HG03432 (cell line): ENCODE data around the gene ESYT2.
A peak's percentile ranks its signal among the peaks of the same experiment; 100 is the strongest.
"Not testable (repeated sequence)": the region's sequence is repeated elsewhere in the genome, so short reads cannot be mapped to it uniquely, and the experiment has no call there.

Experiments used
- ATAC-seq: cut with Tn5 transposase; IDR thresholded peaks from one replicate; pipeline ENCODE4 v1.9.1; 2021; ENCODE audit warnings: mild to moderate bottlenecking, moderate library complexity; ENCODE audit not compliant: unreplicated experiment

ESYT2 gene

DNA sequence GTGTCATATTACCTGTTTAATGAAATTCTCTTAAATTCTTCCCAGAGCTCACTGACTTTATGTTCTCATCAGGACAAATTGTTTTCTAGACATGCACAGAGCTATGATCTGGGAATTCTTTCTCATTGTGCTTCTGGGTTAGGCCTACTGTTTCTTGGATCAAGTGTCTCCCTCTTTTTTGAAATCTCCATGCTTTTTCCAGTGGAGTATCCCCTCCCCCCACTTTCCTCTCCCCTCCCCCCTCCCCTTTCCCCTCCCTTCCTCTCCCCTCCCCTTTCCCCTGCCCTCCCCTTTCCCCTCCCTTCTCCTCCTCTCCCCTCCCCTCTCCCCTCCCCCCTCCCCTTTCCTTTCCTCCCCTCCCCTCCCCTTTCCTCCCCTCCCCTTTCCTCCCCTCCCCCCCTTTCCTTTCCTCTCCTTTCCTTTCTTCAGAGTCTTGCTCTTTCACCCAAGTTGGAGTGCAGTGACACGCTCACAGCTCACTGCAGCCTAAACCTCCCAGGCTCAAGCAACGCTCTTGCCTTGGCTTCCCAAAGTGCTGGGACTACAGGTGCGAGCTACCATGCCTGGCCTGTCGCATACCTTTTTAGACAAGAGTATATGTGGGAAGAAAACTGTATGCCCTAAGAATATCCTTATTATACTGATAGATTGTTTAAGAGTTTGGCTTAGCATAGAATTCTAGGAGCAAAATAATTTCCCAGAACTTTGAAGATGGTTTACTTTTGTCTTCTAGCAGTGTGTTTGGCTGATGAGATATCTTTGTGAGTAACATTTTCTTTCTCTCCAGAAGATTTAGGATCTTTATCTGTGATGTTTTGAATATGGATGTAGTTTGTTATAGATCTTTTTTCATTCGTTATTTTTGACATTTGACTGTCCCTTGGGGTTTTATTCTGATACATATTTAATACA lies 29.5 kb upstream of the ESYT2 start:
- no peak for ATAC-seq

DNA sequence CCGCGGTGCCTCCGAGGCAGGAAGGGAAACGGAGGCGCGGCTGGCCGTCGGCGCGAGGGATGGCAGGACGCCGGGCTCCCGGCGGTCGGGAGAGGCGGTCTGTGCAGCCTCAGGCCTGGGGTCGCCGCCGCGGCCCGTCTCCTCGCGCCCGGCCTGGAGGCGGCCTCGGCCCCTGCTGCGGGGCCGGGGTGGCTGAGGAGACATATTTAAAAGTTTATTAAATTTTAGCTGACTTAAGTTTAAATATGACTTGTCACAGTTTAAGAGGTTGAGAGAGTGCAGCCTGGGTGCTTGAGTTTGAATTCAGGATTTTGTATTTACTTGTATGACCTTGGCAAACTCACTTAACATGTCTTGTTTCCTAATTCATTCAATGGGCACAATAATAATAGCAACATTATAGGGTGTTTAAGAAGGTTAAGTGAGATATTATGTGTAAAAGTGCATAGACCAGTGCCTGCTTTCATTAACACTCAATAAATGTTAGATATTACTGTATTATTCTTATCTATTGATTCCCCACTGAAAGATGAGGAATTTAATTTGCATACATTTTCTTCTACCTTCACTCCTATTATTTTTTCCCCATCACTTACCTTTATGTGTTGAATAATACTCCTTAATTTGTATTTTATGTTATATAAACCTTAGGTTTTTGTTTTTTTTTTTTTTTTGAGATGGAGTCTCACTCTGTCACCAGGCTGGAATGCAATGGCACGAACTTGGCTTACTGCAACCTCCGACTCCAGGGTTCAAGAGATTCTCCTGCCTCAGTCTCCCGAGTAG lies 27.8 kb upstream of the ESYT2 start:
- ATAC-seq = peak; percentile 38

DNA sequence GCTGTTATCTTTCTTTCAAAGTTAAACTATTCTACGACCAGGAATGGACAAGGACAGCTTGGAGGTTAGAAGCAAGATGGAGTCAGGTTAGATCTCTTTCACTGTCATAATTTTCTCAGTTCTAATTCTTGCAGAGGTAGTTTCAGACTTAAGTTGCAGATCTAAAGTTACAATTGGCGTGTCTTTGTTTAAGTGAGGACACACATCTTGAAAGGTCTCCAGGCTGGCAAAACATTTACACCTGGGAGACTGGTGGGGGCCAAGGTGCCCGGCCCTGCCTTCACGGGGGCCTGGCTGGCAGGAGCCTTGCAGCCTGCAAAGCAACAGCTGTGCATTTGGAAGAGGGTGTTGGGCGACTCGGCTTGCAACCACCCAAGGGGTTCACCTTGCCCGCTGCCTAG lies 25.4 kb upstream of the ESYT2 start:
- ATAC-seq = no peak

DNA sequence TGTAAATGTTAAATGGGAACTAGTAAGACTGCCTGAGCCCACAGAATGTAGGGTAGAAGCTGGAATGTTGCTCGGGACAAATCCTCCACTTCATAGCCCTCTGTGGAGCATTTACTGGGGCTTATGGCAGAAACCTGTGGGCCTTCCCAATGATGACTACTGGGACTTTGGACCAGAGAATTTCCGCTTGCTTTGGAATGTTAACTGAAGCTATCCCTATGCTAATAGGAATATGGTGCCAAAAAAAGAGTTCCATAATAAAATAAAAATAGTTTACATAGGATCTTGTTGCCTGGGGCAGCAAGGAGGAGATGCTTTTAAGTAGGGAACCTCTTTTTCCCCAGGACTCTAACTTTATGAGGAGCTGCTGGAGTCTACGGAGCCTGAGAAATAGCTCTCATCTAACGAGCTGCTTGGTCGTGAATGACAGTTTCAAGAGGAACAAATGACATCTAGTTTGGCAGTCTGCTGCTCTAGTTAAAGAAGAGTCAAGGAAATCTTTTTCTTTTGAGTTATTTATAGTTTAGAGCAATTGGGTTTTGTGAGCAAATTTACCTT lies 21.3 kb upstream of the ESYT2 start:
- no peak for ATAC-seq

DNA sequence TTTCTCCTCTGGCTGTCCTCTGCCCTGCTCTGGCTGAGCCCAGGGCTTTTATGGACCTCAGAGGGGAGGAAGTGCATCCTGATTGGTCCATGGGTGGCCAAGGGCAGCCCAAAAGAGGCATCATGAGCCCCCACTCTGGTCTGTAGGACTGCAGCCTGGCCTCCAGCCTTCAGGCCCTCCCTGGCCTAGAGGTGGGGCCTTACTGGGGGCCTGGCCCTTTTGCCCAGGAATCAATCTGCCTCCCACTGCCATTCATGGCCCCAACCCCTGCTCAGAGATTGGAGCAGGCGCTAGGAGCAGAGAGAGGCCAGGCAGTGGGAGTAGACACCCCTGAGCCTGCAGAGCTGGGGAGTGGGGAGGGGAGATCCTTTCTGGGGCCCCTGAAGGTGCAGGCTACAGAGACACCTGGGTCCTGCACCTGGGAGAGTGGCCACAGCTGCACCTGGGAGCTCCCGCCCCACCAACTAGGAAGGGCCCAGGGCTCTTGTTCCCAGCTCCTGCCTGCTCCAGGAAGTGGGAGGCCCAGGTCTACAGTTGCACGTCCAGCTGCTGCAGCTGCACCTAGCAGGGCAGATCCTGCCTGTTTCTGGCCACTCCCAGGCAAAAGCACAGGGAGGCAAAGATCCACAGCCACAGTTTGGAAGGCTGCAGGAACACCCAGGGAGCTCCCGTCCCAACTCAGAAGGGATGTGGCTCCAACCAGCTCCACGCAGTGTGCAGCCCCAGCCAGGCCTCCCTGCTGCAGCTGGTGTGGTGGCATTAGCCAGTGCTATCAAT lies 20.6 kb upstream of the ESYT2 start:
- ATAC-seq = no peak

DNA sequence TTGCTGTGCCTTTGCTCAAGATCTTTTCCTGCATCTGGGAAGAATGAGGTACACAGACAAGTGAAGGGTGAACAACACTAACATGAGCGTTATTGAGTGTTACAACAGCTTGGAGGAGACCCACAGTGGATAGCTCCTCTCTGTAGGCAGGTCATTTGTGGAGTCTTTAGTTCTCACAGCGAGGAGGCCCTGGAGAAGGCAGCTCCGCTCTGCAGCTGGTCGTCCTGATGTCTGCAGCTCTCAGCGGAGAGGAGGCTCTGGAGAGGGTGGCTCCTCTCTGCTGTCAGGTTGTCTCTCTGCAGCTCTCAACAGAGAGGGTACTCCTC lies 20.1 kb upstream of the ESYT2 start:
- no peak for ATAC-seq

DNA sequence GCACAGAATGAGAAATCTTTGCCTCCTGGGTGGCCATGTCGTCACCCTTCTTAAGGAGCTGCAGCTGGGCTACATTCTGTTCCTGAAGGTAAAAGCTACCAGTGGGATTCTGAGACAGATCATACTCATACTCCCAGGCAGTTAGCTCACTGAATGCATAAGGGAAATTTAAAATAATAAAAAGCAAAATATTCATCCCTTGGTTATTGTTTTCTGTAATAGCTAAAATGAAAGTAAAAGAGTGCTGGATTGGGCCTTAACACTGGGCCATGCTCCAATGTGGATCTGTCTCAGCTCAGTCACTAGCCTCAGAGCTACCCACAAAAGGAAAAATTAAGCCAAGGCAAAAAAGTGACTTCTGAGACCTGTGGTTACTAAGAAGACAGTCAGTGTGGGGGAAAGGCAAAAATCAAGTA lies 18.1 kb upstream of the ESYT2 start:
- ATAC-seq = no peak

DNA sequence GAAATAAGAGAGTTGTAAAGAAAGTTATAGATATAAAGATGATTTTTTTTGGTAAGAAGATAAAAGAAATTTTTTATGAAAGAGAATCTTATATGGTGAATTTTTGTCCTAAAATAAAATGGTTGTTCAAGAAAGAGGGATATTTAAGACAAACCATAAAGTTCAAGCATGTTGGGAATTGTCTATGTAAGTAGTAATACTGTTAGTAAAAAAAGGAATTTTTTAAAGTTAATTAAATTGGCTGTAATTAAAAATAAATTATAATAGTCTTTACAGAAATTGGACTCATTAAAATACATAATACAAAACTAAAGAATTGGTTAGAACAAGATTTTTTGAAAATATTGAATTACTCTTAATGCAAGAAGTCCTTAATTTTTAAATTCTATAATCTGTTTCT lies 17.0 kb upstream of the ESYT2 start:
- ATAC-seq = no peak

DNA sequence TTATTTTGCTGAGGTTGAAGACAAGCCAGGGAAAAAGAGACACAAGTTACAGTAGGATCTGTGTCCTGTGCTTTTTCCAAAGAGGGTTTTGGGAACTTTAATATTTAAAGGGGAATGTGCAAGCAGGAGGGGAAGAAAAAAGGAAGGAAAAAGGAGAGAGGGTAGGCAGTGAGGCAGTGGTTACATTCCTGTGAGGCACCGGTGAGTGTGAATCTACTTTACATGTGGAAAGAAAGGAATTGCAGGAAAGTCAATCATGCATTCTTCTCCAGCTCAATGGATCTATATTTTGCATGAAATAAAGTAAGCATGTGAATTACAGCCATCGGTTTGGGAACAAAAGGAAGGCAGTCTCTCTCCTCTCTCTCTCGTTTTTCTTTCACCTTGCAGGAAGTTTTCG lies 14.5 kb upstream of the ESYT2 start:
- ATAC-seq = no peak

DNA sequence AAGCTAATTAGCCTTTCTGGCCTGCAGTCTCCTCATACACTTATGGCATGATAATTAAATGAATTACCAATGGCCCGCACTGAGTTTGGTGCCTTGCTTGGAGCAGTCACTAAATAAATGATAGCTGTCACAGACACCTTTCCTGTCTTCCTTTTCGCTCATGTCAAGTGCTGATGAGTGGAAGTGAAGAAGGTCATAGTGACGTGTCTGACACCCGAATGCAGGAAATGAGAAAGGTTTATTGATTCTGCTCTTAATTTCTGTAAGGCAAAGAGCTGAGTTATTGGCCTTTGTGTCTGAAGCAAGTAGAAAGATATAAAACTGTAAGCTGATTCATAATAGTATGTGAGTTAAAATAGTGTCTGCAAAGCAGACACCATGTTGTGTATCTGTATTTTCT lies 13.2 kb upstream of the ESYT2 start:
- ATAC-seq = no peak

DNA sequence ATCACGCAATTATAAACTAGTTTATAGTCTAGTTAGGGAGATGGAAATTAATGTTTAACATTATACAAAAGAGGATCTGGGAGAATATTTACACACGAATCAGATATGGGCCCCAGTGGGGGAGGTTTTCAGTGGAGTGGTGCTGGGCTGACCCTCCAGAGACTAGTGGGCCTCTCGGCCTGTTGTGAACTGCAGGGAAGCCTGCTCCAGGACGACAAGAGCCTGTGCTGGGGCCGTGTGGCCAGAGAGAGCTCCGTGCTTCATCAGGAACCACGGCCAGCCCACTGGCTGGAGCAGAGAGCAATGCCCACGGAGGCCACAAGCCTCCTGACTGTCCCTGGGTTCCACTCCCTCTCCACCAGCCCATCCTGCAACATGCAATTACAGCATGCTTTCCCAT lies 11.3 kb upstream of the ESYT2 start:
- ATAC-seq = no peak

DNA sequence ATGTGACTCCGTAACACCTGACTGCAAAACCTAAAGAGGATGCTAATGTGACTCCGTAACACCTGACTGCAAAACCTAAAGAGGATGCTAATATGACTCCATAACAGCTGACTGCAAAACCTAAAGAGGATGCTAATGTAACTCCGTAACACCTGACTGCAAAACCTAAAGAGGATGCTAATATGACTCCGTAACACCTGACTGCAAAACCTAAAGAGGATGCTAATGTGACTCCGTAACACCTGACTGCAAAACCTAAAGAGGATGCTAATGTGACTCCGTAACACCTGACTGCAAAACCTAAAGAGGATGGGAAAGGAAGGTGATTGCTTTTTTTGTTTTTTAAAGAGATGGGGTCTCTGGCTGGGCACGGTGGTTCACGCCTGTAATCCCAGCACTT lies 9.9 kb upstream of the ESYT2 start:
- not testable (repeated sequence) for ATAC-seq

DNA sequence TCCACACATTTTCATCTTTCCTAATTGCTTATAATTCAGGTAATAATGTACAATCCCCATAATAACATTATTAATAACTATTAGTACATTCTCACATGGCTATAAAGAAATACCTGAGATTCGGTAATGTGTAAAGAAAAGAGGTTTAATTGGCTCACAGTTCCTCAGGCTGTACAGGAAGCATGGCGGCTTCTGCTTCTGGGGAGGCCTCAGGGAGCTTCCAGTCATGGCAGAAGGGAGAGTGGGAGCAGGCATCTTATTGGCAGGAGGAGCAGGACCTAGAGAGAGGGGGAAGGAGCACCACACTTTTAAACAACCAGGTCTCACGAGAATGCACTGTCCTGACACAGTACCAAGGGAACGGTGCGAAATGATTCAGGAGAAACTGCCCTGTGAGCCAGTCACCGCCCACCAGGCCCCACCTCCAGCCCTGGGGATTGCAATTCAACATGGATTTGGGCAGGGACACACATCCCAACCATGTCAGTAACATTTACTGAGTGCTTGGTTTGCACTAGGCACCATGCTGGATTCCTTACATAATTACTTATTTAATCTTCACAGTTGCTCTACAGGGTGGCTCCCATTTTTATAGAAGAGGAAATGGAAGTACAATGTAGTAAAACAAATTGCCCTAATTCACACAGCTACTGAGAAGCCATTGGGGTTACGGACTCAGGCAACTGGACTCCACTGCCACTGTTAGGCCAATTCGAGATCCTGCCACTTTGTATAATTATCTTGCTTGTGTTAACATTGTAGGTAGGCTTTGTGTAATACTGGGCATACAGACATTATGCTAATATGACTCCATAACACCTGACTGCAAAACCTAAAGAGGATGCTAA lies 8.7 kb upstream of the ESYT2 start:
- ATAC-seq = no peak

DNA sequence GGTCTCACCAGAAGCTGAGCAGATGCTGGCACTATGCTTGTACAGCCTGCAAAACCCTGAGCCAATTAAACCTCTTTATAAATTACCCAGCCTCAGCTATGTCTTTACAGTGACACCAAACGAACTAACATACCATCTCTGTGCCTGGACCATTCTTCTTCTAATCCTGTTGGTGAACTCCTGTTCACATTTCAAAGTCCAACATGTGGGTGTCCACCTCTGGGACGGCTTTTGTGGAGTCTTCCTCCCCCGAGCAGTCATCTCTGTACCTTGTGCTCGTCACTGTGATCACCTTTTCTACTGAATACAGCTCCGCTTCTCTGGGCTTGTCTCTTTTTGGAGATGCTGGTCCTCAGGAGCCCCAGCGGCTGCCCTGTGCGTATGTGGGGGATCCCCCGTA lies 7.4 kb upstream of the ESYT2 start:
- no peak for ATAC-seq

DNA sequence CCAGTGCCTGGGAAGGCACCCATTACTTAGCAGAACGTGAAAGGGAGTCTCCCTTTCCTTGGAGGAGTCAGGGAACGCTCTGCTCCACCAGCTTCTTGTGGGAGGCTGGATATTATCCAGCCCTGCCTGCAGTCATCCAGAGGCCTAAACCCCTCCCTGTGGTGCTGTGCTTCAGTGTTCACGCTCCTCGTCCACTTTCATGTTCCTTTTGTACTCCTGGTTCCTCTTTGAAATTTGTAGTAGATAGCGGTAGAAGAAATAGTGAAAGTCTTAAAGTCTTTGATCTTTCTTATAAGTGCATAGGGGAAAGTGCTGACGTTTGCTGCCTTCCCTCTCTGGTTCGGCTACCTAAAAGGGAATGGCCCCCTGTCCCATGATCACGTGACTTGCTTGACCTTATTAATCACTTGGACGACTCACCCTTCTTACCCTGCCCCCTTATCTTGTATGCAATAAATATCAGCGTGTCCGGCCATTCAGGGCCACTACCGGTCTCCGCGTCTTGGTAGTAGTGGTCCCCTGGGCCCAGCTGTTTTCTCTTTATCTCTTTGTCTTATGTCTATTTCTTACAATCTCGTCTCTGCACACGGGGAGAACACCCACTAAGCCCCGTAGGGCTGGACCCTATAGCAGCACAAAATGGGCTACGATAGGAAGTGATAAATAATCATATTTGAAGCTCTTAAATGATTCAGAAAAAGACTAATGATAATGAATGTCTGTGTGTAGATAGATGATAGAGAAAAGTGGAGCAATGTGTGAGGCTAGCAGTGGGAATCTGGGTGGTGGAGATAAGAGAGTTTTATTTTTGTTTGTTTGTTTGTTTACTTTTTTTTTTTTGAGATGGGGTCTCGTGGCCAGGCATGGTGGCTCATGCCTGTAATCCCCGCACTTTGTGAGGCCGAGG lies 5.8 kb upstream of the ESYT2 start:
- ATAC-seq = no peak

DNA sequence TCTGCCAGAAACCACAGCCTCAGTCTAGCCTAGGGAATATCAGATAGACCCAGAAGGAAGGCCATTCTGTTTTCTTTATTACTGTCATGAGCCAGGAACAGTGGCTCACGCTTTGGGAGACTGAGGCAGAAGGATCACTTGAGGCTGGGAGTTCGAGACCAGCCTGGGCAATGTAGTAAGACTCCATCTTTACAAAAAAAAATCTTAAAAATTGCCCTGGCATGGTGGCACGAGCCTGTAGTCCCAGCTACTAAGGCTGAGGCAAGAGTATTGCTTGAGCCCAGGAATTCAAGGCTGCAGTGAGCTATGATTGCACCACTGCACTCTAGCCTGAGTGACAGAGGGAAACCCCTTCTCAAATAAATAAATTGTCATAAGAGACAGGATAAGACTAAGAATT lies 3.7 kb upstream of the ESYT2 start:
- ATAC-seq = no peak

DNA sequence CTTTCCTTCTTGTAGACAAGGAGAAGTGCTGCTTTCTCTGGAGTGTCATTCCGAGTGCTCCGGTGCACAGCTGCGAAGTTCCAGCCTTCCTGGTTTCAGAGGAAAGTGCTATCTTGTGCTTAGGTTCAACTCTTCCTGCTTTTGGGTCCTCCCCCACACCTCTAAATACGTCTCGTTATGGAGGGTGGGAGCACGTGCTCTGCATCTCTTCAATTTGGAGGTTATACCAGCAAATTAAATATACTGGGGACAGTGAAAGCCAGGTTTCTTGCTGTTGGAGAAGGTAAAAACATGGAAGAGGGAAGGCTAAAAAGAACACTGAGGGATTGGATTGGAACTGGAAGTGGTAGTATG lies 2.4 kb upstream of the ESYT2 start:
- ATAC-seq = no peak

DNA sequence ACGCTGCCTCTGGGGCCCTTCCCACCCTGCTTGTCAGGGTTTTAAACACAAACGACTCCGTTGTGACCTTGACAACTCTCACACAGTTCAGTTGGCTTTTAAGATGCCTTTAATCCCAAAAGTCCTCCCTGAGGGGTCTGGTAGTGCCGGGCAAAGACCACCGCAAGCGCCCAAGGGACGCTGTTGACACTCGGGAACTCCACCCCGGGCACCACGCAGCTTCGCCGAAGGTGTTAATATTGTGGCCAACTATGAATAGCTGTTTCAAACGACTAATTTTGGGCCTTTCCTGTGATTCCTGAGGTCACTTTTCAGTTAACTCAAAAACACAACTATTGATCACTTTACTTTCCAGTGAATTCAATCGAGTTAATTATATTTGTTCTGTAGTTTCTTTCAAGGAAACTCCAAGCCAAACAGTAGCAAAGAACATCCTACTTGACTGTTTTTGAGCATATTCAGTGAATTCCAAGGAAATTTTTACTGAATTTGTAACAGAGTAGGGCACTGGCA lies 958 bp upstream of the ESYT2 start:
- no peak for ATAC-seq

DNA sequence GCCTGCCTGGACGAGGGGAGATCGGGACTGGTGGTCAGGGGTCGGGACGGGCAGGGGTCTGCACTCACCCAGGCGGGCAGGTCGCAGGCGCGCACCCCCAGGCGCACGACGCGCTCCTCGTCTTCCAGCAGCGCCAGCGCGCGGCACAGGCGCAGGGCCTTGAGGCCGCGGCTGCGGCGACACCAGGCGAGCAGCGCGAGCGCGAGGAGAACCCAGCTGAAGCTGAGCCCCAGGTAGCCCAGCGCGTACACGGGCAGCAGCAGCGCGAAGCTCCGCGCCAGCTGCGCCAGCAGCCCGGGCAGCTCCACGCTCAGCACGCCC lies 328 bp downstream of the ESYT2 start:
- peak; percentile 54 for ATAC-seq
